Vagina (tissue), 2 donors: ENCODE data around the gene TTLL5.

Source experiments
- POLR2A ChIP-seq, 2 donors: fragments of 450-650 bp; IDR thresholded peaks; one replicate each; pipeline ENCODE4 v1.6.1; 2017; ENCODE audit warnings: antibody characterized with exemption in 2 of 2, mild to moderate bottlenecking in 2 of 2, moderate library complexity in 2 of 2
- TF ChIP-seq, protein P1 (sequence below), 3 experiments: fragments of 450-650 bp in 2 of 3; fragments of 200-600 bp in 1 of 3; sonication (generic) in 1 of 3; IDR thresholded peaks; one replicate each; pipeline ENCODE4 v1.5.1; 2017 to 2019; ENCODE audit warnings: antibody characterized with exemption in 3 of 3, mild to moderate bottlenecking in 2 of 3, moderate library complexity in 2 of 3

DNA sequence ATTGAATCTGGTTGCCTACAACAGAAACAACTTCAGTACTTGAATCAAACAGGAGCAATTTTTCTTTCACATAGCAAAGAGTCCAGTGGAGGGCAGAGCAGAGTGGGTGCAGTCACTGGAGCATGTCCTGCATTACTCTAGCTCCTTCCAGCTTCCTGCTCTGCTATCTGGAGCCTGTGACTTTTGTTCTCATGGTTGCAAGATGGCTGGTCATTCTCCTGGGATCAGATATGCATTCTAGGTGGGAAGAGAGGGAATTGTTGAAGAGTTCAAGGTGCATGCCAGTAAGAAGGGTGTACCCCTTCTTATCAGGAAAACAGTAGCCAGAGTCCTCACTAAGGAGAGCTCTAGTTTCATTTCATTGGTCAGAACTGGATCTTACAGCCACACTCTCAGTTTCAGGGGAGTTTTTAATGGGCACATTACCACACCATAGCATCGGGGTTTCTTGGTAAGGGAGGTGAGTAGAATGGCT lies 332.6 kb downstream of the TTLL5 start:
- TF ChIP-seq, protein P1, sequence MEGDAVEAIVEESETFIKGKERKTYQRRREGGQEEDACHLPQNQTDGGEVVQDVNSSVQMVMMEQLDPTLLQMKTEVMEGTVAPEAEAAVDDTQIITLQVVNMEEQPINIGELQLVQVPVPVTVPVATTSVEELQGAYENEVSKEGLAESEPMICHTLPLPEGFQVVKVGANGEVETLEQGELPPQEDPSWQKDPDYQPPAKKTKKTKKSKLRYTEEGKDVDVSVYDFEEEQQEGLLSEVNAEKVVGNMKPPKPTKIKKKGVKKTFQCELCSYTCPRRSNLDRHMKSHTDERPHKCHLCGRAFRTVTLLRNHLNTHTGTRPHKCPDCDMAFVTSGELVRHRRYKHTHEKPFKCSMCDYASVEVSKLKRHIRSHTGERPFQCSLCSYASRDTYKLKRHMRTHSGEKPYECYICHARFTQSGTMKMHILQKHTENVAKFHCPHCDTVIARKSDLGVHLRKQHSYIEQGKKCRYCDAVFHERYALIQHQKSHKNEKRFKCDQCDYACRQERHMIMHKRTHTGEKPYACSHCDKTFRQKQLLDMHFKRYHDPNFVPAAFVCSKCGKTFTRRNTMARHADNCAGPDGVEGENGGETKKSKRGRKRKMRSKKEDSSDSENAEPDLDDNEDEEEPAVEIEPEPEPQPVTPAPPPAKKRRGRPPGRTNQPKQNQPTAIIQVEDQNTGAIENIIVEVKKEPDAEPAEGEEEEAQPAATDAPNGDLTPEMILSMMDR (IDR thresholded peaks at IDR 0.05) = no peak
- no peak for TF ChIP-seq POLR2A (IDR thresholded peaks at IDR 0.05)
